Kidney (tissue), 14 donors: ENCODE data around the gene SMAD7. TPM values are rescaled to one million over a fixed set of nuclear protein-coding genes. Genes with fewer than 3 reads are reported as not detected.

Experiments
- DNase-seq, 5 donors: peaks; one replicate each; pipeline ENCODE4 v3.0.0-alpha.2; 2013 to 2020
- FAIRE-seq: peaks from 2 replicates; lab custom pipeline; 2012; peaks lifted over from hg19 to GRCh38; lab: Jason Lieb, UNC
- H3K27ac ChIP-seq, 2 donors: one replicate each; pipeline ENCODE4 v1.7.0; 2013; ENCODE audit warnings: low read depth in 2 of 2, low read length in 2 of 2, inconsistent platforms in 1 of 2
- H3K27me3 ChIP-seq: one replicate; pipeline ENCODE4 v1.7.1; 2013; ENCODE audit warnings: low read length, inconsistent platforms; ENCODE audit not compliant: control insufficient read depth, insufficient read depth
- H3K36me3 ChIP-seq, 3 donors: one replicate each; pipeline versions ENCODE4 v1.7.0 to v1.7.1; 2013; ENCODE audit warnings: low read length in 3 of 3, control low read depth in 1 of 3, inconsistent platforms in 1 of 3; ENCODE audit not compliant: insufficient read depth in 3 of 3, control insufficient read depth in 2 of 3
- H3K4me1 ChIP-seq, 3 donors: one replicate each; pipeline versions ENCODE4 v1.7.0 to v1.7.1; 2013; ENCODE audit warnings: low read length in 3 of 3, inconsistent platforms in 1 of 3, low read depth in 1 of 3; ENCODE audit not compliant: control insufficient read depth in 2 of 3, insufficient read depth in 2 of 3
- H3K4me3 ChIP-seq, 3 donors: one replicate each; pipeline versions ENCODE4 v1.7.0 to v1.8.1; 2013; ENCODE audit warnings: low read length in 3 of 3, control low read depth in 1 of 3, inconsistent platforms in 1 of 3
- H3K9ac ChIP-seq, 3 donors: one replicate each; pipeline versions ENCODE4 v1.7.0 to v1.7.1; 2013; ENCODE audit warnings: low read length in 3 of 3, control low read depth in 1 of 3, inconsistent platforms in 1 of 3
- H3K9me3 ChIP-seq, 3 donors: one replicate each; pipeline versions ENCODE4 v1.7.0 to v1.7.1; 2013; ENCODE audit warnings: low read length in 3 of 3, control low read depth in 1 of 3, inconsistent platforms in 1 of 3; ENCODE audit not compliant: control insufficient read depth in 2 of 3, insufficient read depth in 1 of 3
- intact Hi-C: fragments of 100-400 bp; cut with DNase I; formaldehyde crosslinking; loops from one replicate; pipeline ENCODE4 v1.11.1; 2022
- polyA plus RNA-seq: library from polyadenylated mRNA; stranded (reverse); fragments of 350-450 nt; fragmentation: Illumina TruSeq; extraction: RNeasy Lipid Tissue Mini Kit (QIAGEN cat#74804); gene quantifications from one replicate; pipeline ENCODE4 v1.2.3, GENCODE V29; 2014; ENCODE audit warnings: low read depth, low replicate concordance; ENCODE audit not compliant: insufficient read depth
- total RNA-seq: library from RNA; stranded (reverse); fragmentation: NEBNext Ultra II Directional; extraction: Animal tissue kit (Norgen Biotek cat#: 25700); gene quantifications from one replicate; pipeline ENCODE4 v1.2.1, GENCODE V29; 2021
- TF ChIP-seq, protein P1 (sequence below): IDR thresholded peaks from 3 replicates; pipeline ENCODE4 v1.5.1; 2012; ENCODE audit warnings: mild to moderate bottlenecking, moderate library complexity, borderline replicate concordance; ENCODE audit not compliant: insufficient read depth; ENCODE audit errors: extremely low read depth
- donor health status: control.
- donor health status: control.
- donor health status: control.
- donor health status: control.
- donor health status: control.
- donor health status: DM: yes; HTN: yes; CAD: no.
- donor health status: Normal renal cell carcinoma (clear cell type).

The SMAD7 gene
- total and polyA plus RNA-seq, 2 donors from 2014 or later = 17.3 to 32.6 TPM

DNA sequence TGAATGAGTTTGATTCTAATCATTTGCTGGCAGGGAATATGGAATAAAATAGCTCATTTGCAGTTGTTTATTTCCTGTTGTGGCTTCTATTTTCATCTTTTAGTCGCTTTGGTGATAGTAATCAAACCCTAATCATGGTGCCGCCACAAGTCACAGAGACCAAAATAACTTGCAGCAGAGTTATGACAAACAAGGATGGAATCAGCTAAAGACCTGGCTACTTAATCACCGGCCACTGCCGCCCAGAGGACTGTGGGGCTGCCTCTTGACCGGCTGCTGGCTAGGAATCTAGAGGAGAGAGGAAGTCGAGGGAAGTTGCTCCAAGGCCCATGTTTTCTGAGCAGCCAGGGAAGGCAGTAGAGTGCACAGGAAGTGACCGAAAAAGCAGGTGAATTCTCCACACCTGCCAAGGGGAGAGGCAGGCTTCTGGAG is 5.1 kb upstream of the SMAD7 start:
- intact Hi-C loops = no loop called here

DNA sequence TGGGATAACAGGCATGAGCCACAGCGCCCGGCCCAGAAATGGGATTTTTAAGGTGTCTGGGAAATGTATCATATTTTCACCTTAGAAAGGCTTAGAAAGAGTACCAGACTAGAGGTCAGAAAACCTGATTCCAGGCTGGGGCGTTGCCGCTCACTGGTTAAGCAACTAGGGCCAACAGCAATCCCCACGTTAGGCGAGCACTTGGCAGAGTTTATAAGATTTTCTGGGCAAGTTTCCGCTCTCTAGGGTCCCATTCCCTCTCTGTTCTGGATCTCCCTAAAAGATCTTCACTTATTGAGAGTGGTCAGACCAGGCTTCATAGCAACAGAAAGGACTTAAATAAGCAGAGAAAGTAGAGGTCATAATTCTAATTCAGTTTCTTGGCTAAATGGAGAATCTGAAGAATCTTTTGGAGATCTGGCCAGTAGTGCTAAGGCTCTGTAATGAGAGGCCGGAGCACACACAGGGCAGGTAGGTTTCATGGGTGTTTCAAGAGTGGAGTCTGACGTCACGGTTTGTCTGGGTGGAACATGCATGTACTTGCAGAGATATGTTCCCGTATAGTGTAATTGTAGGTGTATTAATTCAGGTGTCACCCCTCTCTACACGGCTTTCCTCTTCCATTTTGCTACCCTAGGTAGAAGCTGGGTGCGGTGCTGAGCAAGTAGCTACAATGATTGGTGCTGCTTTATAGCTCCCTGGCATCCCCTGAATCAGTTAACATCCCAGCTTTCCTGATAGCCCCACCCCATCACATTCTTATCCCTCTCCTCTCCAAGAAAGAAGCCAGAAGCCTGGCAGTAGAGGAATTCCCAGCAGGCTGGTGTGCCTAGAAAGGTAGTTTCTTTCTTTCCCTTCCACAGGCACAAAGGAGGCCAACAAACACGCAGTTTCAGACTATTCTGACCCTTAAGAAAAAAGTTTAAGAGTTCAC is 4.4 kb upstream of the SMAD7 start:
- Histone ChIP-seq H3K9ac (peak overlapping the region in 1 of 3 donors; percentile 43), H3K4me1 (peaks cover 0 to 17% (median 8%) of the 10 kb centered on the region in 3 donors), H3K9me3 (no peaks in the 10 kb centered on the region), H3K4me3 (no peak overlapping the region), H3K36me3 (no peaks in the 10 kb centered on the region), H3K27ac (peak overlapping the region; percentile 49 to 90), H3K27me3 (no peaks in the 10 kb centered on the region)
- intact Hi-C loops = no loop called here
- no peak for DNase-seq
- no peak for FAIRE-seq
- TF ChIP-seq, protein P1, sequence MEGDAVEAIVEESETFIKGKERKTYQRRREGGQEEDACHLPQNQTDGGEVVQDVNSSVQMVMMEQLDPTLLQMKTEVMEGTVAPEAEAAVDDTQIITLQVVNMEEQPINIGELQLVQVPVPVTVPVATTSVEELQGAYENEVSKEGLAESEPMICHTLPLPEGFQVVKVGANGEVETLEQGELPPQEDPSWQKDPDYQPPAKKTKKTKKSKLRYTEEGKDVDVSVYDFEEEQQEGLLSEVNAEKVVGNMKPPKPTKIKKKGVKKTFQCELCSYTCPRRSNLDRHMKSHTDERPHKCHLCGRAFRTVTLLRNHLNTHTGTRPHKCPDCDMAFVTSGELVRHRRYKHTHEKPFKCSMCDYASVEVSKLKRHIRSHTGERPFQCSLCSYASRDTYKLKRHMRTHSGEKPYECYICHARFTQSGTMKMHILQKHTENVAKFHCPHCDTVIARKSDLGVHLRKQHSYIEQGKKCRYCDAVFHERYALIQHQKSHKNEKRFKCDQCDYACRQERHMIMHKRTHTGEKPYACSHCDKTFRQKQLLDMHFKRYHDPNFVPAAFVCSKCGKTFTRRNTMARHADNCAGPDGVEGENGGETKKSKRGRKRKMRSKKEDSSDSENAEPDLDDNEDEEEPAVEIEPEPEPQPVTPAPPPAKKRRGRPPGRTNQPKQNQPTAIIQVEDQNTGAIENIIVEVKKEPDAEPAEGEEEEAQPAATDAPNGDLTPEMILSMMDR = no peak

More for the DNA sequence above, 5.1 kb upstream of the SMAD7 start:
- no peaks in the 10 kb centered on the region for H3K9me3 ChIP-seq
- TF ChIP-seq, protein P1 = no peak
- no peak overlapping the region for H3K4me3 ChIP-seq
- H3K27me3 ChIP-seq = no peaks in the 10 kb centered on the region
- peaks cover 0 to 17% (median 8%) of the 10 kb centered on the region in 3 donors for H3K4me1 ChIP-seq
- peak overlapping the region; percentile 49 to 90 for H3K27ac ChIP-seq
- H3K9ac ChIP-seq = peak overlapping the region in 1 of 3 donors; percentile 43
- peak in 4 of 5 donors; percentile 35 to 92 (median 65) for DNase-seq
- H3K36me3 ChIP-seq = no peaks in the 10 kb centered on the region
- peak; percentile 38 for FAIRE-seq

DNA sequence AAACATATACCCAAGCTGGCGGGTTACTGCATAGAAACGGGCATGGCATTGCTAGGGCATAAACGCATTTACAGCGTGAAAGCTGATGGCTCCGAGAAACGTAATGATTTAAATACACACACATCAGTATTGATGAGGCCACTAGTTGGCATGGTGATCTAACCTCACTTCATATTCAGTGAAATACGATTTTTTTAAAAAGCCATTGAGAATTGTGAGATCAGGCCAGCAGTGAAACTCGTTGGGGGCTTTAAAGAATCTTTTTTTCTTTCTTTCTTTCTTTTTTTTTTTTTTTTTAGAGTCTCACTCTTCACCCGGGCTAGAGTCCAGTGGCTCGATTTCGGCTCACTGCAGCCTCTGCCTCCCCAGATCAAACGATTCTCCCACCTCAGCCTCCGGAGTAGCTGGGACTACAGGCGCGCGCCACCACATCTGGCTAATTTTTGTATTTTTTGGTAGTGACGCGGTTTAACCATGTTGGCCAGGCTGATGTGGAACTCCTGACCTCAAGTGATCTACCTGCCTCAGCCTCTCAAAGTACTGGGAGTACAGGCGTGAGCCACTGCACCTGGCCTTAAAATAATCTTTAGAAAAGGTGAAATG is 2.4 kb upstream of the SMAD7 start:
- intact Hi-C loops = no loop called here
- FAIRE-seq (no peak), DNase-seq (no peak)
- peak overlapping the region; percentile 72 to 90 (median 85) for H3K9ac ChIP-seq
- no peaks in the 10 kb centered on the region for H3K9me3 ChIP-seq
- H3K36me3 ChIP-seq = peaks cover 0 to 6% (median 0%) of the 10 kb centered on the region in 3 donors
- peaks cover 0 to 17% (median 8%) of the 10 kb centered on the region in 3 donors for H3K4me1 ChIP-seq
- H3K27me3 ChIP-seq = no peaks in the 10 kb centered on the region
- H3K4me3 ChIP-seq = peak overlapping the region; percentile 60 to 75 (median 60)
- TF ChIP-seq, protein P1 = no peak
- H3K27ac ChIP-seq = peak overlapping the region; percentile 99 to 100
